WTC11 (cell line): ENCODE data around the gene ATP1A4.
"Not testable (repeated sequence)": the region's sequence is repeated elsewhere in the genome, so short reads cannot be mapped to it uniquely, and the experiment has no call there.

Experiments used
- ZNF416 ChIP-seq: fragments of 250-450 bp; sonication (Bioruptor Pico); IDR thresholded peaks from 2 replicates; pipeline ENCODE4 v1.9.0; 2021; ENCODE audit warnings: mild to moderate bottlenecking, inconsistent platforms
- TF ChIP-seq, protein P1 (sequence below): fragments of 200-600 bp; IDR thresholded peaks from 2 replicates; pipeline ENCODE4 v1.8.0; 2022; ENCODE audit warnings: antibody characterized with exemption
- TF ChIP-seq, protein P2 (sequence below): sonication (generic); formaldehyde crosslinking; IDR thresholded peaks from 2 replicates; pipeline ENCODE4 v1.8.1; 2022; ENCODE audit warnings: low read depth, missing genetic modification reagents, borderline replicate concordance

DNA sequence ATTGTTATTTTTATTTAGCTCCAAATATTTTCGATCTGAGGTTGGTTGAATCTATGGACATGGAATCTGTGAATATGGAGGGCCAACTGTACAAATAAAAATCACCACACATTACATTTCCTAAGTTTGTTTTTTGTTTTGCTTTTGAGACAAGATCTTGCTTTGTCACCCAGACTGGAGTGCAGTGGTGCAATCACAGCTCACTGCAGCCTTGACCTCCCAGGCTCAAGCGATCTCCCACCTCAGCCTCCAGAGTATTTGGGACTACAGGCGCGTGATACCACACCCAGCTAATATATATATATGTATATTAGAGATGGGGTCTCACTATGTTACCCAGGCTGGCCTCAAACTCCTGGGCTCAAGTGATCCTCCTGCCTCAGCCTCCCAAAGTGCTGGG is 25.1 kb upstream of the ATP1A4 start:
- TF ChIP-seq, protein P1, sequence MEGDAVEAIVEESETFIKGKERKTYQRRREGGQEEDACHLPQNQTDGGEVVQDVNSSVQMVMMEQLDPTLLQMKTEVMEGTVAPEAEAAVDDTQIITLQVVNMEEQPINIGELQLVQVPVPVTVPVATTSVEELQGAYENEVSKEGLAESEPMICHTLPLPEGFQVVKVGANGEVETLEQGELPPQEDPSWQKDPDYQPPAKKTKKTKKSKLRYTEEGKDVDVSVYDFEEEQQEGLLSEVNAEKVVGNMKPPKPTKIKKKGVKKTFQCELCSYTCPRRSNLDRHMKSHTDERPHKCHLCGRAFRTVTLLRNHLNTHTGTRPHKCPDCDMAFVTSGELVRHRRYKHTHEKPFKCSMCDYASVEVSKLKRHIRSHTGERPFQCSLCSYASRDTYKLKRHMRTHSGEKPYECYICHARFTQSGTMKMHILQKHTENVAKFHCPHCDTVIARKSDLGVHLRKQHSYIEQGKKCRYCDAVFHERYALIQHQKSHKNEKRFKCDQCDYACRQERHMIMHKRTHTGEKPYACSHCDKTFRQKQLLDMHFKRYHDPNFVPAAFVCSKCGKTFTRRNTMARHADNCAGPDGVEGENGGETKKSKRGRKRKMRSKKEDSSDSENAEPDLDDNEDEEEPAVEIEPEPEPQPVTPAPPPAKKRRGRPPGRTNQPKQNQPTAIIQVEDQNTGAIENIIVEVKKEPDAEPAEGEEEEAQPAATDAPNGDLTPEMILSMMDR, result not testable (repeated sequence)
- not testable (repeated sequence) for TF ChIP-seq ZNF416 (CRISPR knock-in tag)
- TF ChIP-seq, protein P2, sequence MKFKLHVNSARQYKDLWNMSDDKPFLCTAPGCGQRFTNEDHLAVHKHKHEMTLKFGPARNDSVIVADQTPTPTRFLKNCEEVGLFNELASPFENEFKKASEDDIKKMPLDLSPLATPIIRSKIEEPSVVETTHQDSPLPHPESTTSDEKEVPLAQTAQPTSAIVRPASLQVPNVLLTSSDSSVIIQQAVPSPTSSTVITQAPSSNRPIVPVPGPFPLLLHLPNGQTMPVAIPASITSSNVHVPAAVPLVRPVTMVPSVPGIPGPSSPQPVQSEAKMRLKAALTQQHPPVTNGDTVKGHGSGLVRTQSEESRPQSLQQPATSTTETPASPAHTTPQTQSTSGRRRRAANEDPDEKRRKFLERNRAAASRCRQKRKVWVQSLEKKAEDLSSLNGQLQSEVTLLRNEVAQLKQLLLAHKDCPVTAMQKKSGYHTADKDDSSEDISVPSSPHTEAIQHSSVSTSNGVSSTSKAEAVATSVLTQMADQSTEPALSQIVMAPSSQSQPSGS (CRISPR knock-in tag), result not testable (repeated sequence)
